Left hindlimb (tissue), 1 donor: ENCODE results near the gene CATSPERD.

Experiments
- DNase-seq: peaks from one replicate; pipeline ENCODE4 v3.0.0-alpha.2; 2018

Gene CATSPERD

DNA sequence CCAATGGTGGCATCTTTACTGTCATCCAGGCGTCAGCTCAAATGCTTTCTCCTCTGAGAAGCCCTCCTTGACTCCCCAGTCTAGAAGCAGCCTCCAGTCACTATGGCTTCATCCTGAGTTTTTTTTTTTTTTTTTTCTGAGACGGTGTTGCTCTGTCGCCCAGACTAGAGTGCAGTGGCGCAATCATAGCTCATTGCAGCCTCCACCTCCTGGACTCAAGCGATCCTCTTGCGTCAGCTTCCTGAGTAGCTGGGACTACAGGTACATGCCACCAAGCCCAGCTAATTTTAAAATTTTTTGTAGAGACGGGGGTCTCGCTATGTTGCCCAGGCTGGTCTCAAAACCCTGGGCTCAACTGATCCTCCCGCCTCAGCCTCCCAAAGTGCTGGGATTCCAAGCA, 88.6 kb downstream of the CATSPERD start:
- DNase-seq = no peak

DNA sequence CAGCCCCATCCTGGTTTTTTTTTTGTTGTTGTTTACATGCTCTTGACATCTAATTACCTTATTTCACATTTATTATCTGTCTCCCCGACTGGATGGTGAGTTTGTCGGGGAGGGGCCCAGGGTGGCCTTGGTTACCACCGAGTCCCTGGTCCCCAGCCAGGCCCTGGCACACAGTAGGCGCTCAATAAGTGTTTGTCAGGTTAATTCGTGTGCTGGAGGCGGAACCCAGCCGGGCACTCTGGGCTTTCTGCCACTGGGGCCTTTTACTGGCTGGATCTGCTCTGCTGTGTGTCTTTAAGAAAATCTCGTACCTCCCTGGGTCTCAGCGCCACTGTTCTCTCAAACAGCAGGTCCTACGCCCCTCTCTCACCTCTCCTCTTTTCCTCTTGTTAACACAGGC, 89.0 kb downstream of the CATSPERD start:
- no peak for DNase-seq

DNA sequence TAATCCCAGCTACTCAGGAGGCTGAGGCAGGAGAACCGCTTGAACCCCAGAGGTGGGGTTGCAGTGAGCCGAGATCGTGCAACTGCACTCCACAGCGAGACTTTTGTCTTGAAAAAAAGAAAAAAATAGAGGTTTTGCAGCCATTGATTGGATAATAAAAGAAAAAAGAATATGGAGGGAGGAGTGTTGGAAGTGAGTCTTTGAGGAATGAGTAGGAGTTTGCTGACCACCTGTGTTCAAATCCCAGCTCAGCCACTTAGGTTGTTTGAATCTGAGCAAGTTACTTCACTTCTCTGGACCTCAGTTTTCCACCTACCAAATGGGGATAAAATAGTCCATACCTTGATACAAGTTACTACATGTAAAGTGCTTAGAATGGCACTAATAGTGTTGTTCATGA, 90.7 kb downstream of the CATSPERD start:
- no peak for DNase-seq

DNA sequence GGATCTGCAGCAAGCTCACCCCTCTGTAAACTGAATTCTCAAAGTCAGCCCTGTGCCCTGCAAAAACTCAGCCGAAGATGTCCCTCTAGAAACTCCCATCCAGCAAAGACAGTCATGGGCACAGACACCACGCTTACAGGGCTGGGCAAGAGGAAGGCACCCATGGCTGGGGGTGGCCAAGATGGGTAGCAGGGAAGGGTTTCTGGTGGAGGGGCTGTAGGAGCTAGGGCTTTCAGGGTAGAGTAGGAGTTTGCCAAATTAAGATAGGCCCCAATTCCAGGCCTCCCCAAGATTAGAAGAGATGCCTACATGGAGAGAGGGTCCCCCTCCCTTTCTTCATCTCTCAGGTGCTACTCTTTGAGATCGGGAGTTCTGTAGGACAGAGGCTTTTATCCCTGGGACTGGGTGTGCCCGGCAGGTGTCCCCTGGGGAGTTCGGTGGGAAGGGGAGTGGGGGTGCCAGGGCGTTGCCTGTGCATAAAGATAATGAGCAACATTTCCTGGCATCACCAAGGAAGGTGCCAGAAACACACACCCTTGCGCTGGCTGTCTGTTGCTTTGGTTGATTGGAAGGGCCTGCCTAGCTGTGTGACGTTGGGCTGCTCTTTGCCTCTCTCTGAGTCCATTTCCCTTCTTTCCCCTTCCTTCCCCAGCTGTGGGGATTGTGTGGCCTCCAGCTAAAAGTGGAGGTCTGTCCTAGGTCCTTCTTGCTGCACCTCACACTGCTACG, 93.8 kb downstream of the CATSPERD start:
- no peak for DNase-seq

DNA sequence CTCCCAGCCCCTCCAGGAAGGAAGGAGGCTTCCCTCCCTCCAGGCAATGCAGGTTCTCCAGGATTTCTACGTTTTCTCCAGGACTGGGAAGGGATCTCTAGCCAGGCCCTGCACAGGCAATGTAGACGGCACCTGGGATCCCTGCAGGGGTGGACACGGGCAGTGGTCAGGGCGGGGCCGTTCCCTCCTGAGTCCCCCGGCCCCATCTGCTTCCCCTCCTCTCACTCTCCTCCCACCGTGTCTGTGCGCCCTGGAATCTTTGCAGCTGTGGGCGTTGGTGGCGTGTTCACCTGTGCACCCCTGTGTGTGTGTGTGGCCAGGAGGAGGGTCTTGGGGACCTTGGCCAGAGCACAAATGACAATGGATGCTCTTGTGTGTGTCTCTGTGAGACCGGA, 94.4 kb downstream of the CATSPERD start:
- no peak for DNase-seq

DNA sequence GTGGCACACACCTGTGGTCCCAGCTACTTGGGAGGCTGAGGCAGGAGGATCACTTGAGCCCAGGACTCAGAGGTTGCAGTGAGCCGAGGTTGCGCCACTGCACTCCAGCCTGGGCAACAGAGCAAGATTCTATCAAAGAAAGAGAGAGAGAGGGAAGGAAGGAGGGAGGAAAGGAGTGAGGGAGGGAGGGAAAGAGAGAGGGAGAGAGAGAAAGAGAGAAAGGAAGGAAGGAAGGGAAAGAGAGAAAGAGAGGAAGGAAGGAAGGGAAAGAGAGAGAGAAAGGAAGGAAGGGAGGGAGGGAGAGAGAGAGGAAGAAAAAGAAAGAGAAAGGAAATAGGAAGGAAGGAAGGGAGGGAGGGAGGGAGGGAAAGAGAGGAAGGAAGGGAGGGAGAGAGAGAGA, 96.8 kb downstream of the CATSPERD start:
- no peak for DNase-seq

DNA sequence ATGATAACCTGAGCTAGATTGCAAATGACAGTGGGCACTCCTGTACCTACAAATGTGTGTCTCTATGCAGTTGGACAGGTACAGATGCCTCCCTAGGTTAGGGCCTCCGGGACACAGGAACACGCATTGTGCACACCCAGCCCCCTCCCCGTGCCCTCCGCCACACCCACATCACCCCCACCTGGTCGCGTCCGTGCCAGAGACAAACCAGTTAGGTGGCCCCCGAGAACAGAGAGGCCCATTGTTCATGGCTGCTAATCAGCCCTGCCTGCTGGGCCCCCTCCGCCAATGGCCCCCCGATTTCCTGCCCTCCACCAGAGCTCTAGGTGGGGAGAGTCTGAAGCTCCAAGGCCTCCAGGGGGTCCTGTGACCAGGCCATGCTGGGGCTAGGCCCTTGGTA, 98.2 kb downstream of the CATSPERD start:
- DNase-seq = no peak

DNA sequence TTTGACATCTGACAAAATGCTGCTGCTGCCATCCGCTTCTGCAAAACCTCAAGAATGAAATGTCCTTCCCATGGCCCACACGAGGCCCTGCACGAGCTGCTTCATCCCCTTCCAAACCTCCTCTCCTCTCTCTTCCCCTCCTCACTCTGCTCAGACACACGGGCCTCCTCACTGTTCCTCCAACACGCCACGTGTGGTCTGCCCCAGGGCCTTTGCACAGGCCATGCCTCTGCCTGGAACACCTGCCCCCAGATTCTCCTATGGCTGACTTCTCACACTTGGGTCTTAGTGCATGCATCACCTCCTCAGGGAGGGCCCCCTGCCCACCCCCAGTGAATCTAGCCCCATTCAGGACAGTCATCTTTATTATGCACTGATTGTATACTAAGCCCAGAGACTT, 100.3 kb downstream of the CATSPERD start:
- DNase-seq = no peak

DNA sequence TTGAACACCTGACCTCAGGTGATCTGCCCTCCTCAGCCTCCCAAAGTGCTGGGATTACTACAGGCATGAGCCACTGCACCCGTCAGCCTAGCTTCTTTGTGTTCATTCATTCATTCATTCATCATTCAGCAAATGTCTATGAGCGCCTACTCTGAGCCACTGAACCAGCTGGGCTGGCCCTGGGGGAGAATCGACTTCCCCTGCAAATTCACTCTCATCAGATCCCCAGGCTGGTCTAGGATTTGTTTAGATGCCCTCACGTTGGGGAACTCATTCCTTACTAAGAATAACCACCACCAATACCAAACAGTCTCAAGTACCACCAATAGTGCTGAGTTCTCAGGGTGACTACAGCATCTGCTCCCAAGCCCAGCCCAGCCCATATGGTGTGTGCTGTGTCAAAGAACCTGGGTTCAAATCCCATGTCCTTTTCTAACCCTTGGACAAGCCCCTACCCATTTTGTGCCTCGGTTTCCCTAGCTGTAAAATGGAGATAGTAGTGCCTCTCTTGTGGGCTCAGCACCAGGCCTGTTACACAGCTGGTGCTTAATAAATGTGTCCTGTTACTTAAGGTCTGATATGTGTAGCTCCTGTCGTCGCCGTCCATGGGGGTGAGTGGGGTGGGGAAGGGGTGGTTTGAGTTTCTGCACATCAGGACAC, 101.2 kb downstream of the CATSPERD start:
- DNase-seq = no peak

DNA sequence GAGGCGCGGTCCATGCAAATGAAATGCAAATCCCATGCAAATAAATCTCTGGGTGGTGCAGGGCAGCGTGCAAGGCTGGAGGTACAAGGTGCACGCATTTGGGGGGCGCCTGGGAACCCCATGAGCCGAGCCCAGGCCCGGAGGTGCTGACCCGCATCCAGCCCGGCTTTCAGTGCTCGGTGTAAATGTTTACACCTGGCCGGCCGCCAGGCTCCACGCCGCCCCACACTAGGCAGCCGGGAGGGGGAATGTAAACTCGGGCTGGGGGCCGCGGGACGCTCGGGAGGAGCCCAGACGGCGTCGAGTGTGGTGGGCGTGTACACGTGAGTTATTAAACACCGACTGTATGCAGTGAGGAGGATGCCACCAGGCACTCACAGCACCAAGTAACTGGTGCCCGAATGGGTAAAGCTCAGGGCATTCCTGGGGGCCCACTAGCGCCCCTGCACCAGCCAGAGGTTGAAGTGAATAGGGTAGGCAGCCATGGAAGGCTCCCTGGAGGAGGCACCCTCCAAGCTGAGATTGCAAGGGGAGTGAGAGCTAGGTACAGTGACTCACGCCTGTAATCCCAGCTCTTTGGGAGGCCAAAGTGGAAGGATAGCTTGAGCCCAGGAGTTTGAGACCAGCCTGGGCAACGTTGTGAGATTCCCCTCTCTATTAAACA, 101.9 kb downstream of the CATSPERD start:
- no peak for DNase-seq

DNA sequence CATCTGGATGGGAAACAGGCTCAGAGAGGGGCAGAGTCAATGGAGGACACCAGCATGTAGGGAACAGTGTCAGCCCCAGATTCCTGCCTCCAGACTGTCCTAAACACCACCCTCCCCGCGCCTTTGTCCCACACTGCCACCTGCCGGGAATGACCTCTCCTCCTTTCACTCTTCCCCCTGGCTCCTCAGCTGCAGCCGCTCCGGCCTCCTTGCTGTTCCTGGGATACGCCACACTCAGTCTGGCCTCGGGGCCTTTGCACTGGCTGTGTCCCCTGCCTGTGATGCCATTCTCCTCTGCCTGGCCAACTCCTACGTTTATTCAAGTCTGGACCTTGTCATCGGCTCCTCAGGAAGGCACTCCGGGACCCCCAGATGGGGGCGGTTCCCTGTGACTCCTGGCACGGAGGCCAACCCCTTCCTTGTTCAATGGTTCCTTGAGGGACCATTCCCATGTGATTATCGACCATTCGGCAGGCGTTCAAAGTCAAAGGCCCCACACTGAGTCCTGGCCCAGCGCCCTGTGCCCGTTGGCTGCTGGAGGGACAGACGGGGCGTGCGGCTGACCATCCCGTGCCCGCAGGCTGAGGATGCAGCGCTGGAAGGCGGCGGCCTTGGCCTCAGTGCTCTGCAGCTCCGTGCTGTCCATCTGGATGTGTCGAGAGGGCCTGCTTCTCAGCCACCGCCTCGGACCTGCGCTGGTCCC, 103.3 kb downstream of the CATSPERD start:
- no peak for DNase-seq

DNA sequence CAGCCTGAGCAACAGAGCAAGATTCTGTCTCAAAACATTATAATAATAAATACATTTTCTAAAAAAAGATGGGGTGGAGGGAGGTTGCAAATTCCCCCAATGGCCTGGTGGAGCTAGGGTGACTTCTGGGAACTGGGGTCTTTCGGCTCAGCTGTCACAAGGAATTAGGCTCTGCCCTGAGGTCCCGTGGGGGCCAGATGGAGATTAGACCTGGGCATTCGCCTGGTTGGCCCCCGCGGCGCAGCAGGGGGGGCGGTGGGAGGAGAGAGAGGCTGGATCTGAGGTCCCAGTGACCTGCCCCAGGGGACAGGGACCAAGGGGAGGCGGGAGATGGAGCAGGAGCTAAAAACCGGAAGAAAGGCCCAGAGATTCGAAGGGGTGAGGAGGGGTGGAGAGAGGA, 104.3 kb downstream of the CATSPERD start:
- DNase-seq = no peak

DNA sequence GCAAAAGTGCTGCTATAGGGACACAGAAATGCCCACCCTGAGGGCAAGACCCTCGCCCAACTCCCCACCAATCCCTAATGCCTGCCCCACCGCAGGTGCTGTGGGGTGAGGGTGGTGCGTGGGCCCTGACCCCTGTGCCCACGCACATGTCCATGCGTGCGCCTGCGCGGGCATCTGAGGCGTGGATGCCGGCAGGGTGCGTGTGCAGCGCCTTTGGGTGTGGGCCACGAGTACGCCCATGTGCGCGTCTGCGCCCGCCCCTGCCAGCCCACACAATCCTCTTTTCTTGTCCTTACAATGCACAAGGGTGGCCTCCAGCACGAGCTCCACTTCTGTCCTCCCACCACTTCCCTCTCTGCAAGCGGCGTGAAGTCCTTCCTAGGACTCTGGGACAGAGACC, 104.7 kb downstream of the CATSPERD start:
- DNase-seq = no peak

DNA sequence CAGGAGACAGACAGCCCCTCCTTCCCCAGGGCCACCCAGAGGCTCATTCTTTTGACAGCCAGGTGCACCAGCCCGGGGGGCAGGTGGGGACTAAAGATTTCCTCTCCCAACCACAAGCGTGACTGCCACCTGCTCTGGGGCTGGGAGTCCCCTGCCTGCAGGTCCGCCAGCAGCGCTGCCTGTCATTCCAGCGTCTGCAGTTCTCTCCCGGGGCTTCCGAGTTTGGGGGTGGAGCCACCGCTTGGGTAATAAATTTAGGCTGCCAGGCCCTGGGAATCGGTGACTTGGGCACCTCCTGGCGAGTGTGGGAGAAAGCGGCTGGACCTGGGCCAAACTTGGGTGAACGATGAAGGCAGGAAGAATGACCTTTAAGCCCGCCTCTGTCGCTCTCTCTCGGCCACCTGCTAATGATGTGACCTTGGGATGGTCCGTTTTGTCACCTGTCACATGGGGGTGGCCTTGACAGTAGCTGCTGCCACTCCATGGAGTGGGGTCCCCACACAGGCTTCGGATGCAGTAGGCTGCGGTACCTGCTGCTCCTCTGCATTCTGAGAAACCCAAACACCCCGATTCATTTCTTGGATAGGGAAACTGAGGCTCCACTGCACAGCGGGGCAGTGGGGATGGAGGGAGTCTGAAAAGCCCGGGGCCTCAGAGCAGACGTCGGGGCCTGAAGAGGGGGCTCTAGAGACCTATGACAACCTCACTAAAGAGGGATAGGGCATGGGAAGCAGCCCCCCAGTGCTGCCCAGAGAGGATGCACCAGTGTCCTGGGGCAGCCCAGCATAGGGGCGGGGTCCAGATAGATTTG, 106.3 kb downstream of the CATSPERD start:
- peak; percentile 67 for DNase-seq

DNA sequence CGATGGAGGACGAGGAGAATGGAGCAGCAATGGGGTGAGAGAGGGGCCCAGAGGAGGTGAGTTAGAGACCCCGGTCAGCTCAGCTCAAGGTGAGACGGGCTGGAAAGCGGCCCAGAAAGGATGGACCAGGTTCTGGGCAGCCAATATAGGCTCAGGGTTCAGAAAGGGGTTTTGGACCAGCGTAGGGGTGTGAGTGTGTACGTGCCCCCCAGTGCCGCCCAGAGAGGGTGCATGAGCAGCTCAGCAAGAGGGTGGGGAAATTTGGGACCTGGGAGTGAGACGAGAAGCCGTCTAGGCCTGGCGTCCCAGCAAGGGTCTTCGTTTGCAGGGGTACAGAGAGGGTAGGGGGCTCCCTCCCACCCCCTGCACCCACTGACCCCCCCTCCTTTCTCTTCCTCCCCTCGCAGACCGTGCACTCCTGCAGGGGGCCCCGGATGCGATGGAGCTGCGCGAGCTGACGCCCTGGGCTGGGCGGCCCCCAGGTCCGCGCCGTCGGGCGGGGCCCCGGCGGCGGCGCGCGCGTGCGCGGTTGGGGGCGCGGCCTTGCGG, 107.0 kb downstream of the CATSPERD start:
- DNase-seq = no peak

DNA sequence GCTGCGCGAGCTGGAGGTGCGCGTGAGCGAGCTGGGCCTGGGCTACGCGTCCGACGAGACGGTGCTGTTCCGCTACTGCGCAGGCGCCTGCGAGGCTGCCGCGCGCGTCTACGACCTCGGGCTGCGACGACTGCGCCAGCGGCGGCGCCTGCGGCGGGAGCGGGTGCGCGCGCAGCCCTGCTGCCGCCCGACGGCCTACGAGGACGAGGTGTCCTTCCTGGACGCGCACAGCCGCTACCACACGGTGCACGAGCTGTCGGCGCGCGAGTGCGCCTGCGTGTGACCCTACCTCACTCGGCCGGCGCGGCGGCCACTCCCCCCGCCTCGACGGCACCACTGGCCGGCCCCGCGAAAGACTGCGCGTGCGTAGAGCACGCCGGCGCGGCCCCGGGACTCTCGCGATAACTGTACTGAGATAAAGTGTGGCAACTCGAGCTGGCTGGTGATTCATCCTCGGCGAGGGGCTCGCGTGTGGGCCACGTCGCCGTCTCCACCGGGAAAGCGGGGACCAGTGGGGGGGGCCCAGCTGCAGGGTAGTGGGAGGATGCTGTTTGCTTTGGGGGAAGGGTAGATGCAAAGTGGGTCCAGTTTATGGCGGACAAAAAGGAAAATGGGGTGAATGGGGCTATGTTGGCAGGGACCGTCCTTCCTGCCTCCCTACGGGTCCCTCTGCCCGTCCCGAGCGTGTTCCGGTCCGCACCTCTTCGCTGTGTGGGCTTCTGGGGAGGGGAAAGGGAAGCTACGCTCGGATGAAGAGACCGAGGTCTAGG, 107.6 kb downstream of the CATSPERD start:
- DNase-seq = peak; percentile 97
